K562 (cell line): ENCODE results near the gene TRIOBP. TPM values are rescaled to one million over a fixed set of nuclear protein-coding genes. Genes with fewer than 3 reads are reported as not detected.
A peak's percentile ranks its signal among the peaks of the same experiment; 100 is the strongest.

ENCODE experiments used
- CBFA2T3 ChIP-seq: fragments of 450-650 bp; IDR thresholded peaks from 2 replicates; pipeline ENCODE4 v1.6.1; 2017
- CXXC5 ChIP-seq: fragments of 250-450 bp; sonication (Bioruptor Pico); IDR thresholded peaks from 2 replicates; pipeline ENCODE4 v1.8.0; 2022; ENCODE audit warnings: inconsistent platforms, mild to moderate bottlenecking, moderate library complexity
- ETV1 ChIP-seq: fragments of 450-650 bp; conservative IDR thresholded peaks from 2 replicates; pipeline ENCODE4 v1.6.1; 2016; ENCODE audit warnings: missing genetic modification characterization, control low read depth, low read depth, missing compliant biosample characterization
- ETV5 ChIP-seq: sonication (generic); formaldehyde crosslinking; IDR thresholded peaks from 2 replicates; pipeline ENCODE4 v1.4.0; 2020; ENCODE audit warnings: low read depth, mild to moderate bottlenecking, missing genetic modification reagents
- FIP1L1 ChIP-seq: fragments of 200-400 bp; formaldehyde crosslinking; IDR thresholded peaks from 2 replicates; pipeline ENCODE4 v1.6.1; 2018; ENCODE audit warnings: mild to moderate bottlenecking, low read depth, low read length; ENCODE audit not compliant: poor library complexity, severe bottlenecking
- IFI16 ChIP-seq: fragments of 250-450 bp; sonication (Bioruptor Pico); IDR thresholded peaks from 2 replicates; pipeline ENCODE4 v2.1.2; 2022; ENCODE audit warnings: mild to moderate bottlenecking, inconsistent platforms
- KDM5B ChIP-seq: fragments of 200-600 bp; sonication (generic); IDR thresholded peaks from 2 replicates; pipeline ENCODE4 v1.6.1; 2012; ENCODE audit warnings: low read depth, mild to moderate bottlenecking, moderate library complexity, low read length, control low read depth, inconsistent platforms; ENCODE audit not compliant: insufficient replicate concordance
- LARP7 ChIP-seq: fragments of 450-650 bp; IDR thresholded peaks from 2 replicates; pipeline ENCODE4 v1.6.1; 2016
- MCM3 ChIP-seq: fragments of 450-650 bp; IDR thresholded peaks from 2 replicates; pipeline ENCODE4 v1.6.1; 2016
- MTA2 ChIP-seq: fragments of 450-650 bp; IDR thresholded peaks from 2 replicates; pipeline ENCODE4 v1.6.1; 2016; ENCODE audit warnings: low read depth
- MTA3 ChIP-seq: fragments of 450-650 bp; formaldehyde crosslinking; IDR thresholded peaks from 2 replicates; pipeline ENCODE4 v1.6.1; 2017; ENCODE audit warnings: mild to moderate bottlenecking, borderline replicate concordance
- MYC ChIP-seq, 2 experiments: fragments of 250-450 bp in 1 of 2; sonication (Bioruptor Pico) in 1 of 2; IDR thresholded peaks; 2 replicates each; pipeline versions ENCODE4 v1.5.1 to v1.6.1; 2012 to 2021; ENCODE audit warnings: low read depth in 2 of 2, borderline replicate concordance in 1 of 2, improper control_type of control experiment in 1 of 2, low read length in 1 of 2, mild to moderate bottlenecking in 1 of 2, moderate library complexity in 1 of 2
- MYNN ChIP-seq, 2 experiments: sonication (generic); formaldehyde crosslinking in 1 of 2; IDR thresholded peaks; 2 replicates each; pipeline versions ENCODE4 v1.5.0 to v1.6.1; 2016 to 2020; ENCODE audit warnings: antibody characterized with exemption in 1 of 2, missing genetic modification reagents in 1 of 2
- NFYB ChIP-seq: IDR thresholded peaks from 2 replicates; pipeline ENCODE4 v1.6.1; 2011; ENCODE audit warnings: mild to moderate bottlenecking, moderate library complexity; ENCODE audit not compliant: insufficient read length; ENCODE audit errors: extremely low read depth
- NR2C2 ChIP-seq, 2 experiments: fragments of 200-800 bp in 1 of 2; sonication (Bioruptor generic) in 1 of 2; sonication (generic) in 1 of 2; formaldehyde crosslinking in 1 of 2; IDR thresholded peaks; 2 replicates each; pipeline versions ENCODE4 v1.6.1 to v1.8.0; 2016 to 2022; ENCODE audit warnings: mild to moderate bottlenecking in 1 of 2, missing compliant biosample characterization in 1 of 2, missing genetic modification characterization in 1 of 2, missing genetic modification reagents in 1 of 2
- SMAD4 ChIP-seq: fragments of 250-450 bp; sonication (Bioruptor Pico); conservative IDR thresholded peaks from 2 replicates; pipeline ENCODE4 v1.8.0; 2021; ENCODE audit warnings: inconsistent platforms, mild to moderate bottlenecking, moderate library complexity
- SRF ChIP-seq, 2 experiments: fragments of 250-450, 450-650 bp in 1 of 2; sonication (Bioruptor Pico) in 1 of 2; sonication (generic) in 1 of 2; formaldehyde crosslinking; IDR thresholded peaks; 2 replicates each; pipeline versions ENCODE4 v1.5.0 to v1.5.1; 2020 to 2022; ENCODE audit warnings: mild to moderate bottlenecking in 1 of 2, missing genetic modification reagents in 1 of 2
- TBP ChIP-seq: optimal IDR thresholded peaks from 2 replicates; pipeline ENCODE3; 2011; ENCODE audit warnings: low read depth, low read length, improper control_type of control experiment
- TCF7 ChIP-seq: sonication (generic); IDR thresholded peaks from 2 replicates; pipeline ENCODE4 v1.6.1; 2016; ENCODE audit warnings: antibody characterized with exemption, borderline replicate concordance
- U2AF1 ChIP-seq: fragments of 200-400 bp; formaldehyde crosslinking; optimal IDR thresholded peaks from 2 replicates; pipeline ENCODE3; 2017; ENCODE audit warnings: mild to moderate bottlenecking, low read depth, low read length, moderate library complexity
- ZFP36 ChIP-seq: fragments of 150-350 bp; IDR thresholded peaks from 2 replicates; pipeline ENCODE4 v1.6.1; 2018; ENCODE audit warnings: low read length, low read depth; ENCODE audit not compliant: partially characterized antibody
- ZNF766 ChIP-seq: fragments of 200-800 bp; sonication (Bioruptor generic); conservative IDR thresholded peaks from 2 replicates; pipeline ENCODE4 v1.6.1; 2016; ENCODE audit warnings: missing genetic modification characterization, missing compliant biosample characterization
- polyA plus RNA-seq, 8 experiments: library from polyadenylated mRNA; depleted of rRNA in 4 of 8; stranded (reverse) in 5 of 8; unstranded in 3 of 8; fragments of >200 nt; fragmentation: Nextera tagmentation in 2 of 8; fragmentation: Illumina TruSeq in 1 of 8; extraction: Ambion mirVana in 2 of 8; extraction: Trizol in 1 of 8; gene quantifications; 2 replicates each; pipeline versions ENCODE4 v1.2.1 to v1.2.3, GENCODE V29; 2011 to 2014; ENCODE audit warnings: inconsistent platforms in 1 of 8, missing spikeins in 1 of 8
- total RNA-seq, 7 experiments: library from RNA; depleted of rRNA in 6 of 7; stranded (reverse); fragments of >200 nt in 6 of 7; fragmentation: Illumina TruSeq in 2 of 7; extraction: Trizol in 2 of 7; gene quantifications; 2 replicates each; pipeline versions ENCODE4 v1.2.1 to v1.2.3, GENCODE V29; 2011 to 2021; ENCODE audit warnings: low replicate concordance in 1 of 7
- TF ChIP-seq, protein P1 (sequence below): fragments of 200-800 bp; sonication (Bioruptor generic); IDR thresholded peaks from 2 replicates; pipeline ENCODE4 v1.6.1; 2017; ENCODE audit warnings: missing genetic modification characterization, missing compliant biosample characterization

TRIOBP gene
- total and polyA plus RNA-seq, 9 of the 15 experiments (the other 6 are each of a cell fraction or from before 2014, with no cell fraction given): 0.24 to 13.8 (median 5.5) TPM

DNA sequence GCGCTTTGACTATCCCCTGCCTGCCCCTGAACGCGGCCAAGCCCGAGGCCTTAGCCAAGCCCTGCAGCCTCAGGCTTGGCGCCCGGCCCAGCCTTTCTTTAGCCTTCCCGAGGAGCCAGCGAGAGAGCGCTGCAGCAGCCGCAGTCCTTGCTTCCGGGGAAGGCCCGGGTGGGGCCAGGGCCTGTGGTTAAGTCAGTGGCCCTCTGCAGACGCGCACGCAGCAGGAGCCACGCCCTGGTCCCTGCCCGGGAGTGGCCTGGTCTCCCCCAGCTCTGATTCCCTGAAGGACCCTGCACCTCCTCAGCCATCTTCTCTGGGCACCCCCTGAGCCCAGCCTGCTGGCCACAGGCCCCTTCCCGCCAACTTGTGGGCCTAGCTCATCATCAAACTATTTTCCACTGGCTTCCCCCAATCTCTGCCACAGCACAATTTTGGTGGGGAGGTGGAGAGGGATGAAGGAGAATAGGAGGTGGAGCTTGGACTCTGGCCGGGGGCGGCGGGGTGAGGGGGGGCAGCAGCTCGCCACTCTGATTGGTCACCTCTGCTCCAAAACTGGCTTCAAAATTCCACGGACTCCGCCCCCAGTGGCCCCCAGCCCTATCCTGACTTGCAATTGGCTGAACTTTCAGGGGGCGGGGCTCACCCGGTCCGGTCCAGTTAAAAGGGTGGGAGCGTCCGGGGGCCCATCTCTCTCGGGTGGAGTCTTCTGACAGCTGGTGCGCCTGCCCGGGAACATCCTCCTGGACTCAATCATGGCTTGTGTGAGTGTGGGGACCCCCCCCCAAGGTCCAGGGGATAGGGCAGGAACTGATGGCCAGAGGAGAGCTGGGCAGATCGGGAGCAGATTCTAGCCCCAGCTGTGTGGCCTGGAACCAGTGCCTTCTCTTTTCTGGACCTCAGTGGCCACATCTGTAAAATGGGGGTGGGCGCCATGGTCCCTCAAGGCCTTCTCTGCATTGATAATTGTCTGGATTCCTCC lies 21.6 kb upstream of the TRIOBP start, which contains the start of gene LGALS1 (continued):
- TF ChIP-seq NR2C2 (CRISPR knock-in tag; IDR thresholded peaks at IDR 0.05) (no peak), NR2C2 (tag; IDR thresholded peaks at IDR 0.05) (peak; percentile 68), LARP7 (no peak), MYC (IDR thresholded peaks at IDR 0.05; ENCODE audit: low read depth, low read length) (peak; percentile 49; the same call in 1 of the 2 replicates), MYC (CRISPR knock-in tag; IDR thresholded peaks at IDR 0.05; ENCODE audit: borderline replicate concordance, low read depth) (peak; percentile 45; the same call in 1 of the 2 replicates), TCF7 (no peak), CXXC5 (CRISPR knock-in tag) (peak; percentile 68), MTA2 (no peak), MTA3 (peak; percentile 78), CBFA2T3 (0 out of 2 replicates have a peak, but pooled peaks have one; percentile 19), KDM5B (peak; percentile 83), ZFP36 (peak; percentile 4), ETV5 (peak; percentile 96), FIP1L1 (peak; percentile 27), SMAD4 (CRISPR knock-in tag) (peak; percentile 17), TBP (peak; percentile 76), U2AF1 (no peak), NFYB (peak; percentile 88), IFI16 (CRISPR knock-in tag) (no peak), ETV1 (tag) (peak; percentile 93), MCM3 (no peak), MYNN (IDR thresholded peaks at IDR 0.05) (0 out of 2 replicates have a peak, but pooled peaks have one; percentile 25), MYNN (CRISPR knock-in tag; IDR thresholded peaks at IDR 0.05) (no peak), SRF (CRISPR knock-in tag; IDR thresholded peaks at IDR 0.05) (peak in 1 of 2 experiments; percentile 12; a peak in 1 of 4 replicates), ZNF766 (CRISPR knock-in tag) (0 out of 2 replicates have a peak, but pooled peaks have one; percentile 8)
- TF ChIP-seq, protein P1, sequence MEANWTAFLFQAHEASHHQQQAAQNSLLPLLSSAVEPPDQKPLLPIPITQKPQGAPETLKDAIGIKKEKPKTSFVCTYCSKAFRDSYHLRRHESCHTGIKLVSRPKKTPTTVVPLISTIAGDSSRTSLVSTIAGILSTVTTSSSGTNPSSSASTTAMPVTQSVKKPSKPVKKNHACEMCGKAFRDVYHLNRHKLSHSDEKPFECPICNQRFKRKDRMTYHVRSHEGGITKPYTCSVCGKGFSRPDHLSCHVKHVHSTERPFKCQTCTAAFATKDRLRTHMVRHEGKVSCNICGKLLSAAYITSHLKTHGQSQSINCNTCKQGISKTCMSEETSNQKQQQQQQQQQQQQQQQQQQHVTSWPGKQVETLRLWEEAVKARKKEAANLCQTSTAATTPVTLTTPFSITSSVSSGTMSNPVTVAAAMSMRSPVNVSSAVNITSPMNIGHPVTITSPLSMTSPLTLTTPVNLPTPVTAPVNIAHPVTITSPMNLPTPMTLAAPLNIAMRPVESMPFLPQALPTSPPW (CRISPR knock-in tag): peak; percentile 98
